Suprapubic skin (tissue), 4 donors: ENCODE measurements around the gene DRAM1. TPM values are rescaled to one million over a fixed set of nuclear protein-coding genes. Genes with fewer than 3 reads are reported as not detected.

Source experiments
- DNase-seq, 2 donors: peaks; one replicate each; pipeline ENCODE4 v3.0.0-alpha.2; 2019; ENCODE audit warnings: low spot score in 2 of 2
- H3K27ac ChIP-seq: fragments of 200-600 bp; sonication (generic); one replicate; pipeline ENCODE4 v1.5.1; 2019
- H3K27me3 ChIP-seq: fragments of 200-600 bp; sonication (generic); one replicate; pipeline ENCODE4 v1.5.1; 2019
- H3K36me3 ChIP-seq: fragments of 200-600 bp; sonication (generic); one replicate; pipeline ENCODE4 v1.5.1; 2019
- H3K4me1 ChIP-seq: fragments of 200-600 bp; sonication (generic); one replicate; pipeline ENCODE4 v1.5.1; 2019
- H3K4me3 ChIP-seq: fragments of 200-600 bp; sonication (generic); one replicate; pipeline ENCODE4 v1.5.1; 2019; ENCODE audit warnings: mild to moderate bottlenecking
- H3K9me3 ChIP-seq: fragments of 200-600 bp; sonication (generic); one replicate; pipeline ENCODE4 v1.5.1; 2019
- CTCF ChIP-seq, 2 donors: fragments of 200-600 bp in 1 of 2; fragments of 450-650 bp in 1 of 2; sonication (generic) in 1 of 2; IDR thresholded peaks; one replicate each; pipeline ENCODE4 v1.5.1; 2016 to 2019; ENCODE audit warnings: antibody characterized with exemption in 2 of 2, mild to moderate bottlenecking in 1 of 2, moderate library complexity in 1 of 2
- EP300 ChIP-seq: sonication (generic); formaldehyde crosslinking; IDR thresholded peaks from one replicate; pipeline ENCODE4 v1.6.1; 2017; ENCODE audit warnings: antibody characterized with exemption
- POLR2A ChIP-seq, 2 donors: fragments of 450-650 bp; IDR thresholded peaks; one replicate each; pipeline ENCODE4 v1.6.1; 2017; ENCODE audit warnings: antibody characterized with exemption in 2 of 2, mild to moderate bottlenecking in 2 of 2, moderate library complexity in 2 of 2
- POLR2AphosphoS5 ChIP-seq, 3 donors: sonication (generic); formaldehyde crosslinking; IDR thresholded peaks; one replicate each; pipeline ENCODE4 v1.6.1; 2017; ENCODE audit warnings: antibody characterized with exemption in 3 of 3
- WGBS: methylation state at CpG from one replicate; pipeline ENCODE4 v1.1.5; 2018; 5-methylcytosine and 5-hydroxymethylcytosine counted together
- total RNA-seq, 4 donors: library from RNA; depleted of rRNA; stranded (reverse); fragments of >200 nt; gene quantifications; one replicate each; pipeline ENCODE4 v1.1.0, GENCODE V29; 2016

DRAM1 gene
- total RNA-seq, 4 donors from 2014 or later = 4.8 to 7.4 (median 6.9) TPM

DNA sequence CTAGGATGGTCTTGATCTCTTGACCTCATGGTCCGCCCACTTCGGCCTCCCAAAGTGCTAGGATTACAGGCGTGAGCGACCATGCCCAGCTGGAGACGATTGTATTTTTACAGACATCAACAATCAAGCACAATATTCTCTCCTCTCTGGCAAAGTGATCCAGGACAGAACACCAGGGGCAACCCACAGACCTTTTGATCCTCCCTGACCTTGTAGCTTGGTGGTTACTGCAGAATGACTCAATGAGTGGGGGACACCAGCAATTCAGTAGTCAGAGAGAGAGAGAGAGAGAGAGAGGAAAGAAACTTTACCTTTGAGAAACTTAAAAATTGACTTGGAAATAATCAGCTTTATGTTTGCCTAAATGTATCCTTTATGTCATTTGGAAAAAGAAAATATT lies 51.2 kb downstream of the DRAM1 start:
- Histone ChIP-seq H3K4me1 (peaks cover 5% of the 10 kb centered on the region), H3K27ac (no peak overlapping the region)
- WGBS = 72% methylated on average over 5 of the region's 5 CpGs

DNA sequence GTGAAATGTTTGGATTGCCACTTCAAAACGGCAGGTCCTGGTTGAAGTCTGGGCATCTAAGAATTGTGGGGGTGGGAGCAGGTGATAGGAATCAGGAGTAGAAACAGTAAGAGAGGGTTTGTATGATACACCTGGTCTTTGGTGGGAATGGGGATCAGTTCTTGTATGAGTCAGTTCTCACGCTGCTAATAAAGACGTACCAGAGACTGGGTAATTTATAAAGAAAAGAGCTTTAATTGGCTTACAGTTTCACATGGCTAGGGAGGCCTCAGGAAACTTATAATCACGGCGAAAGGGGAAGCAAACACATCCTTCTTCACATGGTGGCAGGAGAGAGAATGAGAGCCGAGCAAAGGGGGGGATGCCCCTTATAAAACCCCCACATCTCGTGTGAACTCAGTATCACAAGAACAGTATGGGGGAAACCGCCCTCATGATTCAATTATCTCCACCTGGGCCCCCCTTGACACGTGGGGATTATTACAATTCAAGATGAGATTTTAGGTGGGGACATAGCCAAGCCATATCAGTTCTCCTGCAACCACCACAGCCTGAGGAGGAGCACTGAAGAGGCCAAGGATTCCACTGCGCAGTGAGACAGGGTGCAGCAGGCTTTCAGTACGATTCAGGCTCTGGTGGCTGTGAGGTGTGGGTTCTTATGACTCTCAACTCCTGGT lies 52.1 kb downstream of the DRAM1 start:
- Histone ChIP-seq H3K9me3 (no peaks in the 10 kb centered on the region), H3K4me1 (peaks cover 6% of the 10 kb centered on the region), H3K4me3 (no peak overlapping the region), H3K36me3 (no peaks in the 10 kb centered on the region), H3K27me3 (no peaks in the 10 kb centered on the region), H3K27ac (no peak overlapping the region)
- DNase-seq = no peak
- 75% methylated on average over 11 of the region's 11 CpGs for WGBS
- TF ChIP-seq EP300 (no peak), POLR2AphosphoS5 (IDR thresholded peaks at IDR 0.05) (no peak), POLR2A (IDR thresholded peaks at IDR 0.05) (no peak), CTCF (IDR thresholded peaks at IDR 0.05) (no peak)

More for the DNA sequence above, 51.2 kb downstream of the DRAM1 start:
- Histone ChIP-seq H3K27me3 (no peaks in the 10 kb centered on the region), H3K4me3 (no peak overlapping the region), H3K36me3 (no peaks in the 10 kb centered on the region), H3K9me3 (no peaks in the 10 kb centered on the region)
- no peak for TF ChIP-seq POLR2A (IDR thresholded peaks at IDR 0.05)
- TF ChIP-seq EP300 = no peak
- no peak for TF ChIP-seq CTCF (IDR thresholded peaks at IDR 0.05)
- no peak for TF ChIP-seq POLR2AphosphoS5 (IDR thresholded peaks at IDR 0.05)
- no peak for DNase-seq

DNA sequence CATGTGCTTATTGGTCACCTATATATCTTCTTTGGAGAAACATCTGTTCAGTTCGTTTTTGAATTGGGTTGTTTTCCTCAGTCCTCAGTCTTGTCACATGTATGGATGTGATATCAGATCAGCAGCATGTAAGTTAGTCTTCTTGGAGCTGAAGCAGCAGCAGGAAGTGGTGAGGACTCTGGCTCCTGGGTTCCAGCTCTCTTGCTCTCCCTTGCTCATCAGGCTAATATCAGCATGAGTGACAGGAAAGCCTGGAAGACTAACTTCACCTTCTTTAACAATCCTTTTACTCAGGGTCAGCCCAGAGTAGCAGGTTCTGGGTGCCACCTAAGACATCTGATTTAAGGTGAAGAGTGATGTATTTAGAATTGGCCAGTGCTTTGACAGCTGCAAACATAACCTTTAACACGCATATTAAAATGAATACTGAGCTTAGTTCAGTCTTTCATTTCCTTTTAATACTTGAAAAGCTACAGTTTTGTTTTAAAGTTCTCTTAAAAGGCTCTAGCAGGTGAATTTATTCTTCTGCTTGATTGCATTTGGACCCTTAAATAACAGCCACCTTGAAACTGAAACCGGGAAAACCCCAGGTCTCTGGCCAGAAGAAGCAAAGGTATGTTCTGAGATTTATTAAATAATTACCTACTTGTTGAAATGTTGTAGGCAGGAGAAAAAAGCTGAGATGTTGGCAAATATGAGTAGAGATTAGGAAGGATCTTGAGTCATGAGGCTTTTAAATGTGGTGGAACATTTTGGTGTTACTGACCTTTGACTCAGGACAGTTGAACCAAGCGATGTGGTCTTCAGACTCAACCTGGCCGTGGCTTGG lies 54.3 kb downstream of the DRAM1 start:
- no peak overlapping the region for H3K4me3 ChIP-seq
- no peak for DNase-seq
- WGBS = 83% methylated on average over 5 of the region's 5 CpGs
- H3K9me3 ChIP-seq = no peaks in the 10 kb centered on the region
- no peak overlapping the region for H3K27ac ChIP-seq
- peaks cover 26% of the 10 kb centered on the region for H3K4me1 ChIP-seq
- H3K27me3 ChIP-seq = no peaks in the 10 kb centered on the region
- no peaks in the 10 kb centered on the region for H3K36me3 ChIP-seq
- TF ChIP-seq POLR2A (IDR thresholded peaks at IDR 0.05) (no peak), CTCF (IDR thresholded peaks at IDR 0.05) (no peak), POLR2AphosphoS5 (IDR thresholded peaks at IDR 0.05) (no peak), EP300 (no peak)

DNA sequence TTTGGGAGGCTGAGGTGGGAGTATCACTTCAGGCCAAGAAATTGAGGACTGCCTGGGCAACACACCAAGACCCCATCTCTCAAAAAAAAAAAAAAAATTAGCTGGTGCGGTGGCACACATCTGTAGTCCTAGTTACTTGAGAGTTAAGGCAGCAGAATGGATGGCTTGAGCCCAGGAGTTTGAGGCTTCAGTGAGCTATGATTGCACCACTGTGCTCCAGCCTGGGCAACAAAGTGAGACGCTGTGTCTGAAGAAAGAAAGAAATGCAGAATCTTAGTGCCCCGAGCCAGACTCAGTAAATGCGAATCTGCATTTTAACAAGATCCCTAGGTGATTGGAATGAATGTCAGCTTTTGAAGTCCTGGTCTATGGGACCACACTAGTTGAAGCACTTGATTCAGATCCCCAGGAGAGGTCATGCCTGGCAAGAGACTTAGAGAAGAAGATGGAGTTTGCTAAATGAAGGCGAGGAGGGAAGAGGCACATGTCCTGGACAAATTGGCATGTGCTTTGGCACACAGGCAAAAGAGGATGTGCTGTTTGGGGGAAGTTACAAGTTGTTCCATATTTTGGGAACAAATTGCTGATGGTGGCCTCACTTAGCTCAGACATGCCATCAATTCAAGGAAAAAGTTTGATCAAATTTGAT lies 56.6 kb downstream of the DRAM1 start:
- H3K9me3 ChIP-seq = no peaks in the 10 kb centered on the region
- H3K4me1 ChIP-seq = peaks cover 37% of the 10 kb centered on the region
- no peaks in the 10 kb centered on the region for H3K27me3 ChIP-seq
- H3K27ac ChIP-seq = peak overlapping the region; percentile 56
- TF ChIP-seq EP300 = no peak
- peak in 1 of 3 donors; percentile 32 for TF ChIP-seq POLR2AphosphoS5 (IDR thresholded peaks at IDR 0.05)
- 56% methylated on average over 5 of the region's 5 CpGs for WGBS
- no peak for DNase-seq
- no peak overlapping the region for H3K4me3 ChIP-seq
- no peaks in the 10 kb centered on the region for H3K36me3 ChIP-seq

DNA sequence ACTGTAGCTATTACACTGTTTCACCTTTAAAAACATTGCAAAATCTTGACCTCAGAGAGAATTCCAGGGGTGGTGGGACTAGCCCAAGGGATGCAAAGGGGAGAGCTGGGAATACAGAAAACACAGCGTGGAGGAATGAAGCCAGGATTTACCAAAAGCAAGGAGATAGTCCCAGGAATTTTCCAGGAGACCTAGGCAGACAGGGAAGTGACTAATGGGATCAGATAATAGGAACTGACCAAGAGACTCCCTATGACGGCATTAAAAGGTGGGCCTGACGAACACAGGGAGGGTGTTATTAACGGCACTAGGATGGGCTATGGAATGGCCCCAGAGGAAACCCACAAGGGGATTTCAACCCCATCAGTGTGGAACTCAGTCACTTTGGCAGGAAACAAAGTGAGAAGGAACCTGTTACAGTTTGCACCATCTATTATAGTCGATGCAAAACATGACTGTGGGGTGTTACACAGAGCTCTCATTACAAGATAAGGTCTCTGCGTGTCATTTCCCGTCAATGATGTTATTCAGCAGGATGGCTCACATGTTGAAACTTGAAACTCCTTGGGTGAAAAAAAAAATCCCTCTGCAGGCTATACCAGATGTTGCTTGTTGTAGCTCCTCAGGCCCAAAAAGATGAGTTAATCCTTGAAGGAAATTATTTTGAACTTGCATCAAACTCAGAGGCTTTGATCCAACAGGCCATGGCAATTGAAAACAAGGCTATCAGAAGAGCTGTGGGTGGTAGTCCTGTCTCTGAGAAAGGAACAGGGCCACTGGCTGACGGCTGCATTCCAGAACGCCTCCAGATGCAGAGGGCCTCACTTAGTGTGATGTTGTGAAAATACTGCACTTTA lies 58.7 kb downstream of the DRAM1 start:
- H3K4me3 ChIP-seq = no peak overlapping the region
- H3K9me3 ChIP-seq = no peaks in the 10 kb centered on the region
- H3K36me3 ChIP-seq = no peaks in the 10 kb centered on the region
- H3K4me1 ChIP-seq = peaks cover 51% of the 10 kb centered on the region
- no peaks in the 10 kb centered on the region for H3K27me3 ChIP-seq
- 22% methylated on average over 9 of the region's 9 CpGs for WGBS
- peak in 2 of 3 donors; percentile 21 to 46 for TF ChIP-seq POLR2AphosphoS5 (IDR thresholded peaks at IDR 0.05)
- no peak for TF ChIP-seq EP300
- H3K27ac ChIP-seq = peak overlapping the region; percentile 70
- DNase-seq = peak in 1 of 2 donors; percentile 86
